H1 (cell line): ENCODE measurements around the gene GALNT4. TPM values are rescaled to one million over a fixed set of nuclear protein-coding genes. Genes with fewer than 3 reads are reported as not detected.

ENCODE experiments used
- CTCF ChIA-PET: fragments of 300-600 bp; sonication (Branson Sonifier 250); formaldehyde crosslinking; loops from one replicate; lab custom pipeline; 2021; ENCODE audit not compliant: partially characterized antibody; lab: Charles Lee
- POLR2A ChIA-PET: fragments of 300-600 bp; sonication (Branson Sonifier 250); formaldehyde crosslinking; loops from one replicate; lab custom pipeline; 2021; ENCODE audit warnings: inconsistent platforms; ENCODE audit not compliant: partially characterized antibody; lab: Charles Lee
- DNase-seq, 2 experiments: peaks; one replicate each; pipeline versions ENCODE4 v3.0.0 to v3.0.0-alpha.2; 2010 to 2022; ENCODE audit warnings: low spot score in 2 of 2, low read depth in 1 of 2, mixed read lengths in 1 of 2
- FAIRE-seq: peaks from 2 replicates; lab custom pipeline; 2011; peaks lifted over from hg19 to GRCh38; lab: Jason Lieb, UNC
- H2AFZ ChIP-seq: 2 replicates; pipeline ENCODE4 v1.8.1; 2012; ENCODE audit warnings: low read length, inconsistent platforms
- H2AK5ac ChIP-seq: 2 replicates; pipeline ENCODE4 v1.6.1; 2013; ENCODE audit warnings: low read depth, low read length
- H2BK120ac ChIP-seq: replicated peaks from 2 replicates; pipeline ENCODE3; 2013; ENCODE audit warnings: low read depth, low read length, inconsistent platforms
- H2BK12ac ChIP-seq: 2 replicates; pipeline ENCODE4 v1.6.1; 2013; ENCODE audit warnings: low read depth, low read length
- H2BK15ac ChIP-seq: 2 replicates; pipeline ENCODE4 v1.6.1; 2013; ENCODE audit warnings: low read length
- H2BK20ac ChIP-seq: 2 replicates; pipeline ENCODE4 v1.6.1; 2013; ENCODE audit warnings: low read length
- H2BK5ac ChIP-seq: 2 replicates; pipeline ENCODE4 v1.6.1; 2013; ENCODE audit warnings: low read depth, low read length
- H3K14ac ChIP-seq: 2 replicates; pipeline ENCODE4 v1.6.1; 2013; ENCODE audit warnings: inconsistent platforms; ENCODE audit not compliant: insufficient read length
- H3K18ac ChIP-seq: 2 replicates; pipeline ENCODE4 v1.6.1; 2013; ENCODE audit warnings: low read length; ENCODE audit errors: extremely low read depth
- H3K23ac ChIP-seq: 2 replicates; pipeline ENCODE4 v1.6.1; 2013; ENCODE audit warnings: inconsistent platforms; ENCODE audit not compliant: insufficient read length
- H3K23me2 ChIP-seq: 2 replicates; pipeline ENCODE4 v1.6.1; 2013; ENCODE audit warnings: low read depth, low read length
- H3K27ac ChIP-seq: 2 replicates; pipeline ENCODE4 v1.6.1; 2011; ENCODE audit warnings: low read depth, low read length, inconsistent platforms
- H3K27me3 ChIP-seq, 4 experiments: replicated peaks in 1 of 4; 1 replicate in 1 of 4; 2 replicates in 3 of 4; pipeline versions ENCODE4 v1.6.1 to v1.8.1; 2011 to 2013; ENCODE audit warnings: low read length in 3 of 4, mild to moderate bottlenecking in 3 of 4, inconsistent platforms in 2 of 4, mixed read lengths in 2 of 4, moderate library complexity in 1 of 4; ENCODE audit not compliant: control insufficient read depth in 3 of 4, insufficient read depth in 3 of 4; ENCODE audit errors: extremely low read depth in 1 of 4
- H3K36me3 ChIP-seq, 4 experiments: 2 replicates each; pipeline versions ENCODE4 v1.6.1 to v1.8.1; 2011 to 2013; ENCODE audit warnings: mild to moderate bottlenecking in 4 of 4, low read length in 3 of 4, moderate library complexity in 2 of 4, control low read depth in 1 of 4, inconsistent platforms in 1 of 4; ENCODE audit not compliant: insufficient read depth in 4 of 4, control insufficient read depth in 2 of 4
- H3K4ac ChIP-seq: replicated peaks from 2 replicates; pipeline ENCODE3; 2013; ENCODE audit warnings: low read length, low read depth, mixed read lengths, inconsistent platforms; ENCODE audit not compliant: insufficient read length
- H3K4me1 ChIP-seq, 4 experiments: replicated peaks in 1 of 4; 1 replicate in 1 of 4; 2 replicates in 3 of 4; pipeline versions ENCODE4 v1.6.1 to v1.8.1; 2011 to 2013; ENCODE audit warnings: low read length in 3 of 4, inconsistent platforms in 2 of 4, mixed read lengths in 1 of 4; ENCODE audit not compliant: insufficient read depth in 4 of 4, control insufficient read depth in 3 of 4
- H3K4me2 ChIP-seq, 2 experiments: 2 replicates each; pipeline versions ENCODE4 v1.6.1 to v1.8.1; 2011 to 2013; ENCODE audit warnings: low read depth in 2 of 2, low read length in 2 of 2, control low read depth in 1 of 2, inconsistent platforms in 1 of 2, mild to moderate bottlenecking in 1 of 2; ENCODE audit not compliant: insufficient read depth in 1 of 2
- H3K4me3 ChIP-seq, 4 experiments: fragments of 200-600, 300-600 bp in 1 of 4; sonication (generic), shearing (Covaris generic), sonication (Bioruptor Twin) in 1 of 4; 2 replicates each; pipeline versions ENCODE4 v1.5.1 to v1.8.1; 2011 to 2016; ENCODE audit warnings: low read length in 4 of 4, low read depth in 3 of 4, control low read depth in 2 of 4, inconsistent platforms in 2 of 4, mild to moderate bottlenecking in 2 of 4, mixed read lengths in 1 of 4, moderate library complexity in 1 of 4; ENCODE audit not compliant: insufficient read depth in 2 of 4; ENCODE audit errors: extremely low read depth in 1 of 4
- H3K56ac ChIP-seq: replicated peaks from 2 replicates; pipeline ENCODE3; 2013; ENCODE audit warnings: low read depth, mild to moderate bottlenecking, mixed read lengths, low read length, inconsistent platforms; ENCODE audit not compliant: insufficient read length
- H3K79me1 ChIP-seq: 2 replicates; pipeline ENCODE4 v1.6.1; 2013; ENCODE audit warnings: low read depth, low read length, control low read depth
- H3K79me2 ChIP-seq, 2 experiments: 2 replicates each; pipeline versions ENCODE4 v1.6.1 to v1.8.1; 2012 to 2013; ENCODE audit warnings: low read length in 2 of 2, mild to moderate bottlenecking in 2 of 2, inconsistent platforms in 1 of 2; ENCODE audit not compliant: insufficient read depth in 2 of 2, control insufficient read depth in 1 of 2
- H3K9ac ChIP-seq, 4 experiments: replicated peaks in 1 of 4; 1 replicate in 1 of 4; 2 replicates in 3 of 4; pipeline versions ENCODE4 v1.6.1 to v1.8.1; 2011 to 2013; ENCODE audit warnings: low read depth in 3 of 4, low read length in 3 of 4, control low read depth in 2 of 4, mild to moderate bottlenecking in 2 of 4, moderate library complexity in 2 of 4, inconsistent platforms in 1 of 4; ENCODE audit errors: extremely low read depth in 1 of 4
- H3K9me3 ChIP-seq, 2 experiments: 2 replicates each; pipeline versions ENCODE4 v1.6.1 to v1.8.1; 2012 to 2013; ENCODE audit warnings: mild to moderate bottlenecking in 2 of 2, moderate library complexity in 2 of 2, control low read depth in 1 of 2, inconsistent platforms in 1 of 2, low read depth in 1 of 2, low read length in 1 of 2, mixed read lengths in 1 of 2; ENCODE audit not compliant: insufficient read depth in 2 of 2
- H4K20me1 ChIP-seq, 2 experiments: replicated peaks in 1 of 2; 2 replicates each; pipeline versions ENCODE3 to v1.8.1; 2011 to 2013; ENCODE audit warnings: inconsistent platforms in 2 of 2, low read length in 2 of 2, mild to moderate bottlenecking in 1 of 2; ENCODE audit not compliant: insufficient read depth in 2 of 2, control insufficient read depth in 1 of 2
- H4K5ac ChIP-seq: 2 replicates; pipeline ENCODE4 v1.6.1; 2013; ENCODE audit warnings: low read length, low read depth, mixed read lengths, inconsistent platforms; ENCODE audit not compliant: insufficient read length
- H4K8ac ChIP-seq: 2 replicates; pipeline ENCODE4 v1.8.0; 2013; ENCODE audit warnings: mild to moderate bottlenecking, moderate library complexity, low read length, inconsistent platforms; ENCODE audit not compliant: insufficient read depth; ENCODE audit errors: extremely low read depth
- H4K91ac ChIP-seq: replicated peaks from 2 replicates; pipeline ENCODE3; 2013; ENCODE audit warnings: low read length, mixed read lengths, inconsistent platforms; ENCODE audit not compliant: insufficient read length
- CEBPB ChIP-seq: IDR thresholded peaks from 2 replicates; pipeline ENCODE4 v1.6.1; 2012; ENCODE audit warnings: low read depth, low read length
- CHD1 ChIP-seq: IDR thresholded peaks from 2 replicates; pipeline ENCODE4 v1.6.1; 2012; ENCODE audit warnings: low read depth, low read length, improper control_type of control experiment
- HDAC2 ChIP-seq, 2 experiments: fragments of 300-600 bp in 1 of 2; sonication (generic) in 1 of 2; IDR thresholded peaks; 2 replicates each; pipeline ENCODE4 v1.6.1; 2011 to 2012; ENCODE audit warnings: low read depth in 2 of 2, low read length in 2 of 2, mild to moderate bottlenecking in 2 of 2, moderate library complexity in 2 of 2, borderline replicate concordance in 1 of 2, inconsistent platforms in 1 of 2
- HDAC6 ChIP-seq: IDR thresholded peaks from one replicate; pipeline ENCODE4 v1.7.1; 2012; ENCODE audit warnings: low read depth, mild to moderate bottlenecking, inconsistent platforms, low read length, moderate library complexity
- JUN ChIP-seq: IDR thresholded peaks from 2 replicates; pipeline ENCODE4 v1.6.1; 2011; ENCODE audit warnings: low read depth, mild to moderate bottlenecking, improper control_type of control experiment, low read length
- KDM4A ChIP-seq: IDR thresholded peaks from one replicate; pipeline ENCODE4 v1.7.1; 2012; ENCODE audit warnings: low read depth, mild to moderate bottlenecking, moderate library complexity, low read length, inconsistent platforms; ENCODE audit not compliant: severe bottlenecking
- KDM5A ChIP-seq: fragments of 200-600 bp; IDR thresholded peaks from 2 replicates; pipeline ENCODE4 v1.7.1; 2012; ENCODE audit warnings: mild to moderate bottlenecking, low read length, inconsistent platforms, mixed read lengths
- MAFK ChIP-seq: IDR thresholded peaks from 2 replicates; pipeline ENCODE4 v1.6.1; 2012; ENCODE audit warnings: low read depth, mild to moderate bottlenecking, improper control_type of control experiment, low read length
- PHF8 ChIP-seq: fragments of 200-600 bp; sonication (generic); conservative IDR thresholded peaks from 2 replicates; pipeline ENCODE4 v1.7.1; 2012; ENCODE audit warnings: low read depth, mild to moderate bottlenecking, inconsistent platforms, low read length, moderate library complexity
- SIN3A ChIP-seq, 2 experiments: IDR thresholded peaks in 1 of 2; conservative IDR thresholded peaks in 1 of 2; 2 replicates each; pipeline ENCODE4 v1.6.1; 2011 to 2012; ENCODE audit warnings: low read length in 2 of 2, improper control_type of control experiment in 1 of 2, low read depth in 1 of 2, mild to moderate bottlenecking in 1 of 2
- TBP ChIP-seq: IDR thresholded peaks from 2 replicates; pipeline ENCODE4 v1.6.1; 2011; ENCODE audit warnings: low read depth, low read length, improper control_type of control experiment
- YY1 ChIP-seq: IDR thresholded peaks from 2 replicates; pipeline ENCODE4 v1.6.1; 2011; ENCODE audit warnings: low read depth, mild to moderate bottlenecking, low read length
- ZNF274 ChIP-seq: IDR thresholded peaks from 2 replicates; pipeline ENCODE4 v1.7.0; 2012; ENCODE audit warnings: low read length, borderline replicate concordance; ENCODE audit errors: extremely low read depth
- WGBS, 2 experiments: shearing (Covaris generic) in 1 of 2; methylation state at CpG; one replicate each; pipeline versions ENCODE4 v1.1.6 to v1.1.7; 2013 to 2015; ENCODE audit warnings: low lambda C conversion rate in 2 of 2, mixed read lengths in 2 of 2, inconsistent platforms in 1 of 2, low coverage in 1 of 2, missing lambda C conversion rate in 1 of 2; ENCODE audit not compliant: insufficient replicate concordance in 2 of 2, insufficient coverage in 1 of 2, insufficient read length in 1 of 2; ENCODE audit errors: extremely low coverage in 1 of 2, missing lambda C conversion rate in 1 of 2; 5-methylcytosine and 5-hydroxymethylcytosine counted together
- polyA plus RNA-seq, 7 experiments: library from polyadenylated mRNA; depleted of rRNA in 3 of 7; stranded (reverse) in 5 of 7; unstranded in 2 of 7; fragments of >200 nt in 5 of 7; fragments of 200-250 nt in 2 of 7; gene quantifications; 1 replicate in 5 of 7; 2 replicates in 1 of 7; 4 replicates in 1 of 7; pipeline versions ENCODE4 v1.2.1 to v1.2.3, GENCODE V29; 2011 to 2013; ENCODE audit warnings: missing spikeins in 2 of 7, mixed read lengths in 2 of 7
- total RNA-seq: library from RNA; stranded (reverse); fragmentation: NEBNext Ultra II Directional; extraction: Animal tissue kit (Norgen Biotek cat#: 25700); gene quantifications from 2 replicates; pipeline ENCODE4 v1.2.1, GENCODE V29; 2021
- TF ChIP-seq, protein P1 (sequence below): IDR thresholded peaks from 2 replicates; pipeline ENCODE4 v1.6.1; 2011; ENCODE audit warnings: low read depth, mild to moderate bottlenecking, low read length; ENCODE audit not compliant: insufficient read depth

Gene GALNT4
- total and polyA plus RNA-seq, 2 of the 8 experiments (the other 6 are each of a cell fraction or from before 2014, with no cell fraction given): 0.45 to 3.3 TPM

DNA sequence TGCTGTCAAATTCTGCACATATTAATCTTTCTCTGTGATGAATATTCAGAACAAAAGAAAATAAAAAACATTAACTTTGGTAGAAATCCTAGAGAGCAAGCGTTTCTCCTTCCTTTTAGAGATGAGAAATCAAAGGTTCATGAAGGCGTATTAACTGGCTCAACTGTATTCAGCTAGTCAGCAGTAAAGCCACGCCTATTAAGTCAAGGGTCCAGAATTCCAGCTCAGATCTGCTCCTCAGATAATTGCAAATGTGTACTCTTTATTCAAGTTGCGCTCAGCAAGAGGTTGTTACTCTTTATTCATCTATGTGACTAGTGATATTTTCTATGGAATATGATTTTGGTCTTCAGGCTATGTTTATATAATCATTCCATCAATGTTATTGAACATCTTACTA lies 14.3 kb upstream of the GALNT4 start:
- H3K79me1 ChIP-seq: no peaks in the 10 kb centered on the region
- H3K18ac ChIP-seq: no peak overlapping the region
- H2AFZ ChIP-seq: no peak overlapping the region
- no peak overlapping the region for H3K4me2 ChIP-seq
- CTCF ChIA-PET: interaction anchor here (0.8 to 1.8 kb wide), 7 partner anchors 9 to 1402 kb away, joined by 3 to 7 read pairs (median 4); no protein-coding TSS in a partner anchor
- no peaks in the 10 kb centered on the region for H3K36me3 ChIP-seq
- 93% methylated on average over 4 of the region's 4 CpGs; no CpG with 5 or more reads in 1 of the 2 experiments for WGBS, 2 experiments
- H2BK20ac ChIP-seq: no peak overlapping the region
- DNase-seq: no peak
- no peak overlapping the region for H3K4me3 ChIP-seq
- no peak overlapping the region for H3K4ac ChIP-seq
- POLR2A ChIA-PET: no interaction called here
- no peak overlapping the region for H2BK12ac ChIP-seq
- no peak overlapping the region for H3K9ac ChIP-seq
- H4K91ac ChIP-seq: no peak overlapping the region
- H2AK5ac ChIP-seq: no peak overlapping the region
- no peaks in the 10 kb centered on the region for H3K9me3 ChIP-seq
- no peaks in the 10 kb centered on the region for H3K27me3 ChIP-seq
- H3K79me2 ChIP-seq: no peaks in the 10 kb centered on the region
- no peak overlapping the region for H3K23ac ChIP-seq
- no peak overlapping the region for H4K5ac ChIP-seq
- H4K20me1 ChIP-seq: no peaks in the 10 kb centered on the region
- H2BK15ac ChIP-seq: no peak overlapping the region
- no peak overlapping the region for H3K14ac ChIP-seq
- no peak for FAIRE-seq
- H4K8ac ChIP-seq: no peak overlapping the region
- no peak overlapping the region for H2BK5ac ChIP-seq
- H2BK120ac ChIP-seq: no peak overlapping the region
- H3K4me1 ChIP-seq: no peaks in the 10 kb centered on the region; a peak in 1 of 7 replicates
- H3K23me2 ChIP-seq: no peaks in the 10 kb centered on the region
- no peak overlapping the region for H3K56ac ChIP-seq
- no peak overlapping the region for H3K27ac ChIP-seq
- TF ChIP-seq CHD1 (no peak), ZNF274 (no peak), SIN3A (conservative IDR thresholded peaks at IDR 0.05 in 1 of 2, IDR thresholded peaks at IDR 0.05 in 1 of 2; ENCODE audit: low read depth in 1 of 2, low read length in 2 of 2) (no peak), JUN (no peak), TBP (no peak), YY1 (no peak), KDM4A (no peak), MAFK (no peak), HDAC2 (IDR thresholded peaks at IDR 0.05; ENCODE audit: borderline replicate concordance in 1 of 2, low read depth in 2 of 2, low read length in 2 of 2) (no peak), PHF8 (no peak), KDM5A (no peak), CEBPB (no peak), HDAC6 (no peak)
- TF ChIP-seq, protein P1, sequence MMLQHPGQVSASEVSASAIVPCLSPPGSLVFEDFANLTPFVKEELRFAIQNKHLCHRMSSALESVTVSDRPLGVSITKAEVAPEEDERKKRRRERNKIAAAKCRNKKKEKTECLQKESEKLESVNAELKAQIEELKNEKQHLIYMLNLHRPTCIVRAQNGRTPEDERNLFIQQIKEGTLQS: no peak
